Epithelial cell of proximal tubule (primary cell): ENCODE results near the gene CKLF. TPM values are rescaled to one million over a fixed set of nuclear protein-coding genes. Genes with fewer than 3 reads are reported as not detected.

ENCODE experiments used
- DNase-seq: peaks from one replicate; pipeline ENCODE4 v3.0.0-alpha.2; 2011; ENCODE audit warnings: low read depth
- H3K4me3 ChIP-seq: 2 replicates; pipeline ENCODE4 v1.5.1; 2011; ENCODE audit warnings: low read depth, mild to moderate bottlenecking, low read length
- CTCF ChIP-seq: conservative IDR thresholded peaks from 2 replicates; pipeline ENCODE4 v1.5.1; 2012; ENCODE audit warnings: low read depth, mild to moderate bottlenecking, low read length
- total RNA-seq: library from RNA; depleted of rRNA; stranded (reverse); fragments of >200 nt; gene quantifications from 2 replicates; pipeline ENCODE4 v1.2.3, GENCODE V29; 2015

The CKLF gene
- total RNA-seq, 1 donor from 2014 or later, result 136 TPM

DNA sequence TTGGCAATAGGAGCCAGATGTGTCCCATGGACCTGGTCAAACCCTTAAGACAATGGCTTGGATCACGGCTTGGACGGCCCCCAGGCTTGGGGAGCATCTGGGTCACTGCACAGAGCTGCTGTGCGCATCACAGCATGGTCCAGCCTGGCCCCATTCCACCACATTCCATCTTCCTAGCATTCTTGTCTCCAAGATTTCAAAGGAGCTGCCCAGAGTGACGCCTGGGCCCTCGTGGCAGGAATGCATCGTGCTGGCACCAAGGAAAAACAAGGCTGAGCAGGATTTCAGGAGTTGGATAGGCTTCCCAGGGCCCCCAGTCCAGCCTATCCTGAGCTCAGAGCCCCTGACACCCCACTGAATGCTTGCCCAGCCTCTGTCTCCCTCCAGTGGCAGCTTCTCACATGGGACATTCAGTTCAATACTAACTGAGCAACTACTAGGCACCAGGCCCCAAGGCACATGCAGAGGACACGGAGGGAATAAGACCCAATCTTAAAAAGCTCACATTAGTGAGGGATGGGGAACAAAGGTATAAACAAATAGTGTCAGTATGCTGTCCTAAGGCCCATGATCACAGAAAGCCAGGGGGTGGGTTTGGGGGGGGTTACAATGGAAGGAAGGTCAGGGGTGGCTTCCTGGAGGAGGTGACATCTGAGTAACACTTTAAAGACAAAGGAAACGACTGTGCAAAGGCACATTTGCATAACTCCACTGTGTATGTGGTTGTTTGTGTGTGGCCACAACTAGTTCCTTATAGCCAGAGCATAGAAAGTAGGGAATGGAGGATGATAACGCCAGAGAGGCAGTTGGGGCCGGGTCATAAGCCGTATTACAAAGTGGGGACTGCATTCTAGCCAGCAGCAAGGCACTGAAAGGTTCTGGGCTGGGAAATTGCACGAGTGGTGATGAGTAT lies 36.5 kb upstream of the CKLF start:
- no peak for DNase-seq
- peak; percentile 64 for TF ChIP-seq CTCF
- no peak overlapping the region for H3K4me3 ChIP-seq

DNA sequence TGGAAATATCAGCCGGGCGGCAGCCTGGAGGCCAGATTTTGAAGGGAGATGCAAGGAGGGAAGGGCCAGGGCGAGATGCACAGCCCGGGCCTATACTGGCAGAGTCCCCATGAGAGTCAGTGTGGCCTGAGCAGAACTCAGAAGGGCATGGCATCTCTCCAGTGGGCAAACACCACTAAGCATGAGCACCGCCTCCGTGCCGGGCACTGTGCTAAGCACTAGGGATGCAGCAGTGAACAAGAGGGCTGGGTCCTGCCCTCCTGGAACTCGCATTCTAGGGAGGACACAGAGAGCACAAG lies 35.9 kb upstream of the CKLF start:
- no peak overlapping the region for H3K4me3 ChIP-seq
- TF ChIP-seq CTCF, result no peak
- no peak for DNase-seq

- peak; percentile 98 for DNase-seq
- no peak overlapping the region for H3K4me3 ChIP-seq
- no peak for TF ChIP-seq CTCF
These were observed 35.4 kb upstream of the CKLF start for GRCh38 chr16:66516808-66517585.

- TF ChIP-seq CTCF, result no peak
- DNase-seq, result no peak
- H3K4me3 ChIP-seq, result no peak overlapping the region
These were observed 34.7 kb upstream of the CKLF start for GRCh38 chr16:66517586-66518263.

DNA sequence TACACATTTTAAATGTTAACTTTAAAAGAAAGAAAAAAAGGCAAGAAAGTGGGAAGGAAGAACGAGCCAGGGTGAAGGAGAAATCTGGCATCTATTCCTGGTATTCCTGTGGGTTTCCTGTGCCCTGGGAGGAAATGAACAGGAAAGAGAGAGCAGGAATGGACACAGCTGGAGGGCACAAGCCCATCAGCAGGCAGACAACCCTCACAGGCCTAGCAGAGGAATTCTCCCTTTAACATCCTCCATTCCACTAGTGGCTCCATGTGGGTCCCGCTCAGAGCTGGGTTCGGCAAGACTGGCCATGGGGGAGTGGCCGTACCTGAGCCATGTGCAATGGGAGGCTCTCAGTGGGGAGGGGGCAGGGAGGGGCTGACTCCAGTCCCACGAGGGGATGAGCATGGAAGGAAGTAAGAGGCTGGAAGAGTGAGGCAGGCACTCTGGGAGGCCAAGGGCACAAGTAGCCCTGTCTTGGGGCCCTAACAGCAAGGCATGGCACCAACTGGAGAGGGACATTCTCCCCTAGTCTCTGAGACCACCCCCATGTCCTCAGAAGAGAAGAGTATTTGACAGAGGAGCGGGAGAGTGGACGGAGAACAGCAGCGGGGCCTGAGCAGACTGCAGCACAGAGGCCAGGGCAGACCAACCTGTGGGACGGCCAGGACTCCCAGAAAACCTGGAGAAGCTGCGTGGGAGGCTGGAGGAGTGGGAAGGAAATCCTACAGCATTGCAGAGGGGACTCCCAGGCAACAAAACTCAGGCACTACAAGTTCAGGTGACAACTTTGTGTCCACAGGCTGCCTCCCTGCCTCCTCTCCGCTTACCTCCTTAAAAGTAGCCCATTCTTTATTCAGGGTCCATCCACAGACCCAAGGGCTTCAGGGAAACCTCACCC lies 32.6 kb upstream of the CKLF start:
- no peak for DNase-seq
- no peak overlapping the region for H3K4me3 ChIP-seq
- TF ChIP-seq CTCF, result no peak

DNA sequence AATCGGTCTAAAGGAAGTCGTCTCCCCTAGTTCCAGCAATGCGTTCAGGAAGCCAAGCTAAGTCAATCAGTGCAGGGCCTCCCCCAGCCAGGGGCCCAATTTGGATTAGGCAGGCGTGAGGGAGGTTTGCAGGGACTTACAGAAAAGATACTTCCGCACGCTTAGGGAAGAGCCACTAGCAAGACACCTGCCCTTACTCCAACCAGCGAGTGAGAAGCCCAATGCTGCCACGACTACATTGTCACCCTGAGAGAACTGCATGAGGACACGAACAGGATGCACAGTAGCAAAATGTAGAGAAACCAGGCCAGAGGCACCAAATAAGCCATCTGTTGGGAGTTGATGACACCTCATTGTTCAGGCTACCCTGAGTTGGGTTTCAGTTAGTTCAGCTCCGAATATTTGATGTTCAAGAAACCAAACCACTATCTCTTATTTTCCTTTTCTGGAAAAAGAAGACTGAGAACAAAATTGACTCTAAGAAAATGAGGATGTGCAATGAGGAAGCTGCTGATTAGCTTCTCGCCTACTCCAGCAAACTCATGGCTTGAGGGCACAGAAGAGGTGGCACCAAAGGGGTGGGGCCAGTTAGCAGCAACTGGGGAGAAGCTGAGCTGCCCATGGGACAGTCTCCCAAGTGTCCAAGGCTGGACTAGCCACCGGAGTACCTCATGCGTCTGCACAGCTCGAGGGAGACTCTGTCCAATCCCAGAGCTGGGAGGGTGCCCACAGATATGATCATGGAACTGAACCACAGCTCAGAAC lies 31.8 kb upstream of the CKLF start:
- no peak overlapping the region for H3K4me3 ChIP-seq
- DNase-seq, result no peak
- TF ChIP-seq CTCF, result no peak
